ENCODE measurements around the gene RCCD1.

GRCh38 chr15:90942354-90943120, 12.1 kb upstream of the RCCD1 start:
- TF ChIP-seq, protein P1, sequence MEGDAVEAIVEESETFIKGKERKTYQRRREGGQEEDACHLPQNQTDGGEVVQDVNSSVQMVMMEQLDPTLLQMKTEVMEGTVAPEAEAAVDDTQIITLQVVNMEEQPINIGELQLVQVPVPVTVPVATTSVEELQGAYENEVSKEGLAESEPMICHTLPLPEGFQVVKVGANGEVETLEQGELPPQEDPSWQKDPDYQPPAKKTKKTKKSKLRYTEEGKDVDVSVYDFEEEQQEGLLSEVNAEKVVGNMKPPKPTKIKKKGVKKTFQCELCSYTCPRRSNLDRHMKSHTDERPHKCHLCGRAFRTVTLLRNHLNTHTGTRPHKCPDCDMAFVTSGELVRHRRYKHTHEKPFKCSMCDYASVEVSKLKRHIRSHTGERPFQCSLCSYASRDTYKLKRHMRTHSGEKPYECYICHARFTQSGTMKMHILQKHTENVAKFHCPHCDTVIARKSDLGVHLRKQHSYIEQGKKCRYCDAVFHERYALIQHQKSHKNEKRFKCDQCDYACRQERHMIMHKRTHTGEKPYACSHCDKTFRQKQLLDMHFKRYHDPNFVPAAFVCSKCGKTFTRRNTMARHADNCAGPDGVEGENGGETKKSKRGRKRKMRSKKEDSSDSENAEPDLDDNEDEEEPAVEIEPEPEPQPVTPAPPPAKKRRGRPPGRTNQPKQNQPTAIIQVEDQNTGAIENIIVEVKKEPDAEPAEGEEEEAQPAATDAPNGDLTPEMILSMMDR (IDR thresholded peaks at IDR 0.05; ENCODE audit: poor library complexity, severe bottlenecking): no peak
- no peak for TF ChIP-seq REST (IDR thresholded peaks at IDR 0.05; ENCODE audit: borderline replicate concordance)

Data from neural cell (in vitro differentiated cells).